ENCODE data around the gene PEX11A. TPM values are rescaled to one million over a fixed set of nuclear protein-coding genes. Genes with fewer than 3 reads are reported as not detected.

Gene PEX11A
- total RNA-seq, 2 donors from 2014 or later: 11.1 to 18.3 TPM

DNA sequence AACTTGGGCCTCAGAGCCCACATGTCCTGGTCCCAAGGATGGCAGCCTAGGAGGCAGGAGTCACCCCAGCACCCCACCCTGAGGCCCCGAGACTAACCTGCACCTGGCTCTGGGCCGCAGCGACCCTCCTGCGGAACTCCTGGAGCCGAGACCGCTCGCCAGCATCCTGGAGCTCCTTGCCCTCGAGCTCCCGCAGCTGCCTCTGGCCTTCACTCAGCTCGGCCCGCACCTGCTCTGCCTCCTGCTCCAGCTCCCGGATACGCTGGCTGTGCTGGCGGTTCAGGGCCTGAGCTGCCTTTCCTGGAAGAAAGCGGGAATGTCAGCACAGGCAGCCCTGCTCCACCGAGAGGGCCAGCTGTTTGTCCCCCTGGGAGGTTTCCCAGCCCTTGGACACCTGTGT is 48.4 kb downstream of the PEX11A start:
- ATAC-seq (no peak), DNase-seq (no peak)
- intact Hi-C loops (cut with DNase I): loop anchor here (10.0 kb wide), 1 partner anchor 93 kb away; no protein-coding TSS in a partner anchor

GRCh38 chr15:89641053-89641452 is 49.5 kb downstream of the PEX11A start:
- ATAC-seq (no peak), DNase-seq (no peak)
- intact Hi-C loops (cut with DNase I): loop anchor here (10.0 kb wide), 1 partner anchor 94 kb away; no protein-coding TSS in a partner anchor

GRCh38 chr15:89640245-89640644 is 50.3 kb downstream of the PEX11A start:
- intact Hi-C loops (cut with DNase I): loop anchor here (10.0 kb wide), 1 partner anchor 95 kb away; no protein-coding TSS in a partner anchor
- ATAC-seq: no peak
- DNase-seq: no peak

GRCh38 chr15:89633585-89633984 is 57.0 kb downstream of the PEX11A start:
- ATAC-seq: no peak
- DNase-seq: no peak
- intact Hi-C loops (cut with DNase I): no loop called here

GRCh38 chr15:89632563-89633430 is 57.8 kb downstream of the PEX11A start:
- ATAC-seq: no peak
- intact Hi-C loops (cut with DNase I): no loop called here
- DNase-seq: no peak

DNA sequence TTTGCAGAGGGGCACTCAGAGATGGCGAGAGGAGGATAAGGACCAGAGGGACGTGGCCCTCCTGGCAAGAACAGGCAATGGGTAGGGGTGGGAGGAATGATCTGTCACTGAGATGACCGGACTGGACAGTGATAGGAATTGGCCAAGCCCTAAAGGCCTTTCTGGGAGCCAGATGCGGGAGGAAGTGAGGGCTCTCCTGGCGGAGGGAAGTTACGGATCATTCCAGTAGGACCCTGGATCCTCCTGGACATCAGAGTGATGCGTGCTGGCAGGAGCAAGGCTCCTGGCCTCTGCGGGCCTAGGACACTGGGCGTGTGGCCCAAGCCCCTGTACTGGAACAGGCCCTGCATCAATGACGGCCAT is 58.7 kb downstream of the PEX11A start:
- DNase-seq: no peak
- intact Hi-C loops (cut with DNase I): no loop called here
- ATAC-seq: no peak

Other genes with a start within 250 kb of the PEX11A start
- 1 to 10 TPM in 1 of 2 donors, under 1 TPM in 1; 0.15 to 1.8 TPM for gene RHCG, start 194.2 kb downstream of the PEX11A start, total RNA-seq
- under 1 TPM; 0.03 to 0.44 TPM for gene TICRR, start 115.3 kb downstream of the PEX11A start, total RNA-seq
- 1 to 10 TPM; 2.4 to 4.8 TPM for gene KIF7, start 35.3 kb downstream of the PEX11A start, total RNA-seq
- 100 to 1,000 TPM; 140 to 245 TPM for gene PLIN1, start 11.4 kb downstream of the PEX11A start, total RNA-seq
- gene WDR93, start 57 bp upstream of the PEX11A start, total RNA-seq: not detected
- gene MESP1, start 60.5 kb upstream of the PEX11A start, total RNA-seq: 10 to 100 TPM in 1 of 2 donors, 1 to 10 TPM in 1; 4.7 to 10.5 TPM
- gene MESP2, start 85.6 kb upstream of the PEX11A start, total RNA-seq: under 1 TPM; 0.16 to 0.56 TPM
- 10 to 100 TPM in 1 of 2 donors, 1 to 10 TPM in 1; 5.6 to 21.0 TPM for gene ANPEP, start 124.1 kb upstream of the PEX11A start, total RNA-seq
- 10 to 100 TPM; 33.0 to 35.6 TPM for gene AP3S2, start 203.2 kb upstream of the PEX11A start, total RNA-seq
- gene ARPIN, start 222.2 kb upstream of the PEX11A start, total RNA-seq: 10 to 100 TPM; 10.2 to 13.4 TPM

Measured in left cardiac atrium (tissue), 4 donors.